ENCODE measurements around the gene ARFGAP3.

- TF ChIP-seq, protein P1, sequence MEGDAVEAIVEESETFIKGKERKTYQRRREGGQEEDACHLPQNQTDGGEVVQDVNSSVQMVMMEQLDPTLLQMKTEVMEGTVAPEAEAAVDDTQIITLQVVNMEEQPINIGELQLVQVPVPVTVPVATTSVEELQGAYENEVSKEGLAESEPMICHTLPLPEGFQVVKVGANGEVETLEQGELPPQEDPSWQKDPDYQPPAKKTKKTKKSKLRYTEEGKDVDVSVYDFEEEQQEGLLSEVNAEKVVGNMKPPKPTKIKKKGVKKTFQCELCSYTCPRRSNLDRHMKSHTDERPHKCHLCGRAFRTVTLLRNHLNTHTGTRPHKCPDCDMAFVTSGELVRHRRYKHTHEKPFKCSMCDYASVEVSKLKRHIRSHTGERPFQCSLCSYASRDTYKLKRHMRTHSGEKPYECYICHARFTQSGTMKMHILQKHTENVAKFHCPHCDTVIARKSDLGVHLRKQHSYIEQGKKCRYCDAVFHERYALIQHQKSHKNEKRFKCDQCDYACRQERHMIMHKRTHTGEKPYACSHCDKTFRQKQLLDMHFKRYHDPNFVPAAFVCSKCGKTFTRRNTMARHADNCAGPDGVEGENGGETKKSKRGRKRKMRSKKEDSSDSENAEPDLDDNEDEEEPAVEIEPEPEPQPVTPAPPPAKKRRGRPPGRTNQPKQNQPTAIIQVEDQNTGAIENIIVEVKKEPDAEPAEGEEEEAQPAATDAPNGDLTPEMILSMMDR (IDR thresholded peaks at IDR 0.05) = no peak
- no peak for TF ChIP-seq POLR2A (IDR thresholded peaks at IDR 0.05)
Measured at GRCh38 chr22:42847110-42847509, 10.0 kb downstream of the ARFGAP3 start.
